ENCODE measurements around the gene CDK14. TPM values are rescaled to one million over a fixed set of nuclear protein-coding genes. Genes with fewer than 3 reads are reported as not detected.
A peak's percentile ranks its signal among the peaks of the same experiment; 100 is the strongest.

The CDK14 gene
- total RNA-seq, 1 experiment from 2014 or later = 57.9 TPM

- no peak for TF ChIP-seq AFF4 (CRISPR knock-in tag; IDR thresholded peaks at IDR 0.05; ENCODE audit: borderline replicate concordance)
- no peak for TF ChIP-seq ELF4 (CRISPR knock-in tag; IDR thresholded peaks at IDR 0.05; ENCODE audit: low read depth)
- no peak for TF ChIP-seq ZNF317 (CRISPR knock-in tag; IDR thresholded peaks at IDR 0.05; ENCODE audit: borderline replicate concordance, low read depth)
- no peak for TF ChIP-seq ZNF219 (CRISPR knock-in tag; IDR thresholded peaks at IDR 0.05; ENCODE audit: borderline replicate concordance)
- no peak for TF ChIP-seq ZNF396 (CRISPR knock-in tag; IDR thresholded peaks at IDR 0.05; ENCODE audit: borderline replicate concordance)
Observed at GRCh38 chr7:91085175-91085574, 489.1 kb downstream of the CDK14 start (continued).

GRCh38 chr7:91086200-91086599, 490.1 kb downstream of the CDK14 start:
- Mint-ChIP-seq H3K4me3 (no peak overlapping the region), H3K27ac (no peak overlapping the region), H3K36me3 (no peaks in the 10 kb centered on the region), H3K4me1 (peaks cover 10% of the 10 kb centered on the region), H3K27me3 (ENCODE audit: low read depth) (no peaks in the 10 kb centered on the region), H3K9me3 (no peaks in the 10 kb centered on the region)
- ChIA-PET POLR2A (no interaction called here), CTCF (no interaction called here)
- ATAC-seq (peak; percentile 38), DNase-seq (ENCODE audit: low spot score) (no peak)
- no peak for TF ChIP-seq ZNF512 (CRISPR knock-in tag; IDR thresholded peaks at IDR 0.05; ENCODE audit: borderline replicate concordance)
- no peak for TF ChIP-seq ATF6 (CRISPR knock-in tag; IDR thresholded peaks at IDR 0.05)
- no peak for TF ChIP-seq ELF4 (CRISPR knock-in tag; IDR thresholded peaks at IDR 0.05; ENCODE audit: low read depth)
- TF ChIP-seq MAX (CRISPR knock-in tag; IDR thresholded peaks at IDR 0.05) = no peak
- no peak for TF ChIP-seq ETV6 (CRISPR knock-in tag; IDR thresholded peaks at IDR 0.05)
- no peak for TF ChIP-seq OVOL2 (CRISPR knock-in tag; IDR thresholded peaks at IDR 0.05; ENCODE audit: borderline replicate concordance)
- TF ChIP-seq NR3C1 (CRISPR knock-in tag; conservative IDR thresholded peaks at IDR 0.05; ENCODE audit: low read depth) = no peak
- no peak for TF ChIP-seq TEAD4 (CRISPR knock-in tag; IDR thresholded peaks at IDR 0.05)
- no peak for TF ChIP-seq EMX1 (CRISPR knock-in tag; IDR thresholded peaks at IDR 0.05)
- no peak for TF ChIP-seq ZNF532 (CRISPR knock-in tag; IDR thresholded peaks at IDR 0.05; ENCODE audit: borderline replicate concordance)
- no peak for TF ChIP-seq ZMAT4 (CRISPR knock-in tag; IDR thresholded peaks at IDR 0.05)
- TF ChIP-seq SMAD4 (CRISPR knock-in tag; IDR thresholded peaks at IDR 0.05) = no peak
- no peak for TF ChIP-seq ATF2 (CRISPR knock-in tag; IDR thresholded peaks at IDR 0.05; ENCODE audit: borderline replicate concordance, low read depth)
- TF ChIP-seq MXD4 (CRISPR knock-in tag; IDR thresholded peaks at IDR 0.05; ENCODE audit: borderline replicate concordance) = no peak
- TF ChIP-seq NFE2L1 (CRISPR knock-in tag; IDR thresholded peaks at IDR 0.05) = no peak
- no peak for TF ChIP-seq GABPB1 (CRISPR knock-in tag; IDR thresholded peaks at IDR 0.05)
- TF ChIP-seq JUN (CRISPR knock-in tag; IDR thresholded peaks at IDR 0.05) = no peak
- TF ChIP-seq ZNF396 (CRISPR knock-in tag; IDR thresholded peaks at IDR 0.05; ENCODE audit: borderline replicate concordance) = no peak
- no peak for TF ChIP-seq MYBL2 (CRISPR knock-in tag; IDR thresholded peaks at IDR 0.05)
- TF ChIP-seq FOXK1 (CRISPR knock-in tag; IDR thresholded peaks at IDR 0.05) = no peak
